Small intestine (tissue), 7 donors: Measurements from ENCODE around the gene SLC7A10. TPM values are rescaled to one million over a fixed set of nuclear protein-coding genes. Genes with fewer than 3 reads are reported as not detected.
"Not testable (repeated sequence)": the region's sequence is repeated elsewhere in the genome, so short reads cannot be mapped to it uniquely, and the experiment has no call there.

Experiments
- DNase-seq, 2 donors: peaks; one replicate each; pipeline versions ENCODE4 v3.0.0 to v3.0.0-alpha.2; 2013
- FAIRE-seq: peaks from 2 replicates; lab custom pipeline; 2012; peaks lifted over from hg19 to GRCh38; lab: Jason Lieb, UNC
- H3K27ac ChIP-seq, 3 donors: one replicate each; pipeline ENCODE4 v1.5.1; 2013; ENCODE audit warnings: low read length in 2 of 3, mild to moderate bottlenecking in 2 of 3, control low read depth in 1 of 3, inconsistent platforms in 1 of 3, low read depth in 1 of 3, moderate library complexity in 1 of 3
- H3K27me3 ChIP-seq, 3 donors: one replicate each; pipeline ENCODE4 v1.6.1; 2013; ENCODE audit warnings: low read length in 3 of 3, inconsistent platforms in 1 of 3; ENCODE audit not compliant: control insufficient read depth in 3 of 3, insufficient read depth in 3 of 3
- H3K36me3 ChIP-seq, 3 donors: one replicate each; pipeline ENCODE4 v1.6.1; 2013; ENCODE audit warnings: low read length in 3 of 3, inconsistent platforms in 1 of 3, low read depth in 1 of 3, mild to moderate bottlenecking in 1 of 3, moderate library complexity in 1 of 3; ENCODE audit not compliant: control insufficient read depth in 3 of 3, insufficient read depth in 2 of 3
- H3K4me1 ChIP-seq, 3 donors: one replicate each; pipeline ENCODE4 v1.6.1; 2013; ENCODE audit warnings: low read length in 2 of 3, inconsistent platforms in 1 of 3, low read depth in 1 of 3, mild to moderate bottlenecking in 1 of 3, moderate library complexity in 1 of 3; ENCODE audit not compliant: control insufficient read depth in 3 of 3, insufficient read depth in 2 of 3
- H3K4me3 ChIP-seq, 3 donors: one replicate each; pipeline ENCODE4 v1.5.1; 2013; ENCODE audit warnings: low read length in 3 of 3, control low read depth in 1 of 3, inconsistent platforms in 1 of 3, low read depth in 1 of 3, mild to moderate bottlenecking in 1 of 3, moderate library complexity in 1 of 3
- H3K9me3 ChIP-seq, 2 donors: one replicate each; pipeline ENCODE4 v1.6.1; 2013; ENCODE audit warnings: low read depth in 1 of 2, low read length in 1 of 2; ENCODE audit not compliant: control insufficient read depth in 2 of 2, insufficient read depth in 1 of 2
- WGBS, 3 donors: extraction: QIAGEN DNeasy Blood & Tissue Kit; methylation state at CpG; one replicate each; pipeline ENCODE4 v1.1.7; 2013; 5-methylcytosine and 5-hydroxymethylcytosine counted together
- polyA plus RNA-seq, 4 donors: library from polyadenylated mRNA; stranded (reverse) in 3 of 4; unstranded in 1 of 4; fragments of 200-250 nt in 3 of 4; fragments of 120-200 nt in 1 of 4; gene quantifications; one replicate each; pipeline versions ENCODE4 v1.2.1 to v1.2.3, GENCODE V29; 2013
- donor health status: healthy with polysubstance abuse.
- donor health status: control.
- donor health status: control.
- donor health status: Bipolar disorder and iron deficiency.
- donor health status: healthy.

The SLC7A10 gene
- polyA plus RNA-seq, 4 donors = 1.4 to 16.0 TPM; not detected in 2

- Histone ChIP-seq H3K27ac (no peak overlapping the region), H3K9me3 (peaks cover 0 to 3% of the 10 kb centered on the region in 2 donors), H3K27me3 (no peaks in the 10 kb centered on the region), H3K4me1 (peaks cover 2 to 9% (median 6%) of the 10 kb centered on the region in 3 donors), H3K4me3 (no peak overlapping the region), H3K36me3 (no peaks in the 10 kb centered on the region)
- WGBS, 3 donors = 64 to 78% (median 76%) methylated on average over 6 of the region's 6 CpGs
- DNase-seq (no peak), FAIRE-seq (no peak)
Observed at GRCh38 chr19:33171916-33172359, 53.7 kb downstream of the SLC7A10 start.

GRCh38 chr19:33171222-33171795 lies 54.3 kb downstream of the SLC7A10 start:
- peak; percentile 49 for FAIRE-seq
- Histone ChIP-seq H3K27me3 (no peaks in the 10 kb centered on the region), H3K4me3 (no peak overlapping the region), H3K36me3 (no peaks in the 10 kb centered on the region), H3K27ac (no peak overlapping the region), H3K4me1 (peaks cover 2 to 9% (median 6%) of the 10 kb centered on the region in 3 donors), H3K9me3 (peaks cover 0 to 5% of the 10 kb centered on the region in 2 donors)
- WGBS, 3 donors = 52 to 75% (median 69%) methylated on average over 1 of the region's 1 CpG
- DNase-seq = peak in 1 of 2 donors; percentile 28

- FAIRE-seq = no peak
Observed at GRCh38 chr19:33168528-33168927, 57.1 kb downstream of the SLC7A10 start.

GRCh38 chr19:33167438-33167837 lies 58.2 kb downstream of the SLC7A10 start:
- no peak for DNase-seq
- Histone ChIP-seq H3K4me1 (no peaks in the 10 kb centered on the region), H3K4me3 (no peak overlapping the region), H3K36me3 (no peaks in the 10 kb centered on the region), H3K9me3 (peaks cover 0 to 5% of the 10 kb centered on the region in 2 donors), H3K27ac (no peak overlapping the region), H3K27me3 (no peaks in the 10 kb centered on the region)
- WGBS, 3 donors = 94 to 100% (median 100%) methylated on average over 1 of the region's 1 CpG
- no peak for FAIRE-seq

More at GRCh38 chr19:33168528-33168927, 57.1 kb downstream of the SLC7A10 start:
- WGBS, 3 donors = 95 to 96% (median 95%) methylated on average over 1 of the region's 1 CpG
- H3K27me3 ChIP-seq = no peaks in the 10 kb centered on the region
- no peaks in the 10 kb centered on the region for H3K36me3 ChIP-seq
- no peak overlapping the region for H3K27ac ChIP-seq
- no peak for DNase-seq
- peaks cover 0 to 5% of the 10 kb centered on the region in 2 donors for H3K9me3 ChIP-seq
- H3K4me1 ChIP-seq = no peaks in the 10 kb centered on the region
- no peak overlapping the region for H3K4me3 ChIP-seq

- not testable (repeated sequence) for H3K4me3 ChIP-seq, H3K9me3 ChIP-seq, H3K27me3 ChIP-seq, H3K36me3 ChIP-seq, DNase-seq, FAIRE-seq, H3K27ac ChIP-seq, H3K4me1 ChIP-seq
- WGBS, 3 donors = 59 to 75% (median 69%) methylated on average over 6 of the region's 6 CpGs
Observed at GRCh38 chr19:33166037-33166436, 59.6 kb downstream of the SLC7A10 start.

GRCh38 chr19:33163481-33163880 lies 62.2 kb downstream of the SLC7A10 start:
- Histone ChIP-seq H3K4me3 (no peak overlapping the region), H3K27ac (no peak overlapping the region), H3K9me3 (peaks cover 0 to 5% of the 10 kb centered on the region in 2 donors), H3K27me3 (no peaks in the 10 kb centered on the region), H3K4me1 (no peaks in the 10 kb centered on the region), H3K36me3 (no peaks in the 10 kb centered on the region)
- no peak for DNase-seq
- 89 to 91% (median 89%) methylated on average over 6 of the region's 6 CpGs for WGBS, 3 donors
- FAIRE-seq = no peak

- Histone ChIP-seq H3K4me1 (no peaks in the 10 kb centered on the region), H3K27ac (no peak overlapping the region), H3K9me3 (no peaks in the 10 kb centered on the region), H3K4me3 (no peak overlapping the region), H3K27me3 (no peaks in the 10 kb centered on the region), H3K36me3 (no peaks in the 10 kb centered on the region)
- 75 to 85% (median 79%) methylated on average over 4 of the region's 4 CpGs for WGBS, 3 donors
- DNase-seq = no peak
- no peak for FAIRE-seq
Observed at GRCh38 chr19:33161201-33161600, 64.4 kb downstream of the SLC7A10 start.

GRCh38 chr19:33159893-33160292 lies 65.8 kb downstream of the SLC7A10 start:
- DNase-seq = no peak
- no peaks in the 10 kb centered on the region for H3K36me3 ChIP-seq
- no peaks in the 10 kb centered on the region for H3K27me3 ChIP-seq
- H3K4me1 ChIP-seq = no peaks in the 10 kb centered on the region
- no peaks in the 10 kb centered on the region for H3K9me3 ChIP-seq
- no peak for FAIRE-seq
- no peak overlapping the region for H3K4me3 ChIP-seq
- H3K27ac ChIP-seq = no peak overlapping the region
- WGBS, 3 donors = 85 to 91% (median 90%) methylated on average over 8 of the region's 8 CpGs

GRCh38 chr19:33159149-33159548 lies 66.5 kb downstream of the SLC7A10 start:
- WGBS, 3 donors = 98 to 100% (median 99%) methylated on average over 4 of the region's 4 CpGs
- no peaks in the 10 kb centered on the region for H3K27me3 ChIP-seq
- DNase-seq = no peak
- H3K4me1 ChIP-seq = no peaks in the 10 kb centered on the region
- H3K36me3 ChIP-seq = no peaks in the 10 kb centered on the region
- H3K27ac ChIP-seq = no peak overlapping the region
- no peak for FAIRE-seq
- no peak overlapping the region for H3K4me3 ChIP-seq
- H3K9me3 ChIP-seq = no peaks in the 10 kb centered on the region
